Measurements from ENCODE around the gene PAPSS2. TPM values are rescaled to one million over a fixed set of nuclear protein-coding genes. Genes with fewer than 3 reads are reported as not detected.

PAPSS2 gene
- polyA plus RNA-seq, 3 donors, result 44.8 to 49.3 (median 44.8) TPM

DNA sequence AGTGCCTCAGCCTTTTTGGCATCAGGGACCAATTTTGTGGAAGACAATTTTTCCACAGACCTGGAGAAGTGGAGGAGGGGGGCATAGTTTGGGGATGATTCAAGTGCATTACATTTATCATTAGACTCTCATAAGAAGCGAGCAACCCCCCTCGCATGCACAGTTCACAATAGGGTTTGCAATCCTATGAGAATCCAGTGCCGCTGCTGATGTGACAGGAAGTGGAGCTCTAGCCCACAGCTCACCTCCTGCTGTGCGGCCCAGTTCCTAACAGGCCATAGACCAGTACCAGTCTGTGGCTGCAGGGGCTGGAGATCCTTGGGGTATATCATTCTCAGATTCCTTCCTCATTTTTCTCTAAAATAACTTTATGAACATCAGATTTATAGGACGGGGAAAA, 107.6 kb downstream of the PAPSS2 start:
- DNase-seq (ENCODE audit: low read depth in 3 of 3, low spot score in 2 of 3), result no peak

DNA sequence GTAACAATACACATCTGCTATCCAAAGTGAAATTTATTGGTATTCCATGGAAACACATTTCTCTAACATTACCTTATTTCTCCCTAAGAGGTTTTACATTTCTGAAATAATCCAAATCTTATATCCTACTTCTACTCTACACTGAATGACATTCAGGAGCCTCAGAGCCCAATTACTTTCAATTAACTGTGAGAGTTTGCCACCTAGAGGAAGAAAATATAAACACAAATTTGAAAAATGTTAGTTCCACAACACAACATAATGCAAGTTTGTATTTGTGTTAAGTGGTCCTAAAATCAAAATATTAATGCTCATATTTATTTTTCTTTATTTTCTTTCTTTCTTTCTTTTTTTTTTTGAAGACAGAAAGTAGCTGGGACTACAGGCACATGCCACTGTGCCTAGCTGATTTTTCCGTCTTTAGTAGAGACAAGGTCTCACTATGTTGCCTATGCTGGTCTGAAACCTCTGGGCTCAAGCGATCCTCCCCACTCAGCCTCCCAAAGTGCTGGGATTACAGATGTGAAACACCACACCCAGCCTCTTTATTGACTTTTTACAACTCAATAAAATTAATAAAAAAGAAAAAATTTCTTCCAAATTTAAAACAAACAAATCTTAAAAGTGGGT, 112.3 kb downstream of the PAPSS2 start:
- DNase-seq (ENCODE audit: low read depth in 3 of 3, low spot score in 2 of 3), result no peak

DNA sequence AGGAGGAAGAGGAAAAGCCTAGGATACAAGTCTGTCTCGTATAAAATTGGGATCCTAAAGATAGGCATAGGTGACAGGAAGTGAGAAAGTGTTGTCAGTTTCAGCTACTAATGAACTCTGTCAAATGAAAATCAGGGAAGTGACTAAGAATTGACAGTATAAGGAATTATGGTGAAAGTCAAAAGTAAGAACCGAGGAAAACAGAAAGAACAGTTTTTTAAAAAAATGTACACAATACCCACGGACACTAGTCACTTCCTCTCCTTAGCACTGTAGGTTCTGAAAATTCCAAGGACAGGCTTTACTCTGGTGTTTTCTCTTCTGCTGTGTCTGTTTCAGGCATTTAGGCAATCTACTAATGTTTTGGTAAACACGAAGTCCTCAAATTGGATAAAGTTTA, 116.1 kb downstream of the PAPSS2 start:
- DNase-seq (ENCODE audit: low read depth in 3 of 3, low spot score in 2 of 3), result no peak

DNA sequence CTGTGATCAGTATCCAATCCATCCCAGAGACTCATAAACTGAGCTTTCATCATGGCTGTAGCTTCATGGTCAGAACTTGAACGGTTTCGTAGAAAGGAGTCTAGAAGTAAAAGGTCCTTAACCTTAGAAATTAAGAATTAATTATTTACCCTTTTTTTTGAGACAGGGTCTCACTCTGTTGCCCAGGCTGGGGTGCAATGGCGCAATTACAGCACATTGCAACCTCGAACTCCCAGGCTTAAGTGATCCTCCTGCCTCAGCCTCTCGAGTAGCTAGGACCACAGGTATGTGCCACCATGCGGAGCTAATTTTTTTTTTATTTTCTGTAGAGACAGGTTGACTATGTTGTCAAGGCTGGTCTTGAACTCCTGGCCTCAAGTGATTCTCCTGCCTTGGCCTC, 116.7 kb downstream of the PAPSS2 start:
- no peak for DNase-seq (ENCODE audit: low read depth in 3 of 3, low spot score in 2 of 3)

DNA sequence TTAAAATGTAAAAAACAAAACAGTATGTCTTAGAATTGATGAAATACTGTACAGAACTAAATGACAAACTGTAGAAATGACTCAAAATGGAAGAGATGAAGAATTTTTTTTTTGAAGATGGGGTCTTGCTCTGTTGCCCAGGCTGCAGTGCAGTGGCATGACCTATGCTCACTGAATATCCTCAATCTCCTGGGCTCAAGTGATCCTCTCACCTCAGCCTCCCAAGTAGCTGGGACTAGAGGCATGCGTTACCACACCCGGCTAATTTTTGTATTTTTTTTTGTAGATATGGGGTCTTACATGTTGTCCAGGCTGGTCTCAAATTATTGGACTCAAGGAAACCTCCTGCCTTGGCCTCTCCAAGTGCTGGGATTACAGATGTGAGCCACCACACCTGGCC, 121.9 kb downstream of the PAPSS2 start:
- DNase-seq (ENCODE audit: low read depth in 3 of 3, low spot score in 2 of 3), result no peak

DNA sequence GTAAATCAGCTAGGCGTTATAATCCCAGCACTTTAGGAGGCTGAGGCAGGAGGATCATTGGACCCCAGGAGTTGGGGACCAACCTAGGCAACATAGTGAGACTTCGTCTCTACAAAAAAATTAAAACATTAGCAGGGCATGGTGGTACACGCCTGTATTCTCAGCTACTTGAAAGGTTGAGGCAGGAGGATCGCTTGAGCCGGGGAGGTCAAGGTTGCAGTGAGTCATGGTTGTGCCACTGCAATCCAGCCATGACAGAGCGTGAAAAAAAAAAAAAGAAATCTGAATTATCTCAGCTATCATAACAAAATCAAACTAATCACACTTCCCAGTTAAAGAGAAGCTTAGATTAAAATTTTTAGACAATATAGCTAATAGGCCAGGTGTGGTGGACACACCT, 123.0 kb downstream of the PAPSS2 start:
- DNase-seq (ENCODE audit: low read depth in 3 of 3, low spot score in 2 of 3), result no peak

DNA sequence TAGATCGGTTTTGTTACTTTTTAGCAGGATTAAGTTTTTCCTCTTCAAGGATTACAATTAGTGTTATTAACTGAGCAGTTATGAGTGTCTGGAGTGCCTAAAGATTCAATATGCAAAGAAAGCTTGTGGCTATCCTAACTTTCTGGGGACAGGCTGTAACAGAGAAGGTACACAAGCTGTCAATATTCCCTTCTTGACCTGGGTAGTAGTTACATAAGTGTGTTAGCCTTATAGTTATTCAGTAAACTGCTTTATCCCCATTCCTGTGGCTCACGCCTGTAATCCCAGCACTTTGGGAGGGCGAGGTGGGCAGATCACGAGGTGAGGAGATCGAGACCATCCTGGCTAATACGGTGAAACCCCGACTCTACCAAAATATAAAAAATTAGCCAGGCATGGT, 126.7 kb downstream of the PAPSS2 start:
- DNase-seq (ENCODE audit: low read depth in 3 of 3, low spot score in 2 of 3), result no peak

DNA sequence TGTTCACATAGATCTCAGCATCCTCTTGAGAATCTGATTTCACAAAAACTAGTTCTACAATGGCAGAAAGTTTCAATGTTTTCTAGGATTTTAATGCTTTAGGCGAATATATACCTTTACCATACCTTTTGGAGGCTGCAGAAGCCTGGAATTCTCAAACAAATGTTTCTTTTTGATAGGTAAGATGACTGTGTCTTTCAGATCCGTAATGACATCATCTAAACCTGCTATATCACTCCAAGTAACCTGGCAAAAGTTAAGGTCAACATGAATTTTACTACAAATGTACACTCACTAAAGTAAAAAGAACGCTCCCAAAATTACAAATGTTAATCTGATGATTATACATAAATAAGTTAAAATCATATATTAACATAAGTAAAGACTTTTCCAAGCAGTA, 130.5 kb downstream of the PAPSS2 start:
- DNase-seq (ENCODE audit: low read depth in 3 of 3, low spot score in 2 of 3), result no peak

DNA sequence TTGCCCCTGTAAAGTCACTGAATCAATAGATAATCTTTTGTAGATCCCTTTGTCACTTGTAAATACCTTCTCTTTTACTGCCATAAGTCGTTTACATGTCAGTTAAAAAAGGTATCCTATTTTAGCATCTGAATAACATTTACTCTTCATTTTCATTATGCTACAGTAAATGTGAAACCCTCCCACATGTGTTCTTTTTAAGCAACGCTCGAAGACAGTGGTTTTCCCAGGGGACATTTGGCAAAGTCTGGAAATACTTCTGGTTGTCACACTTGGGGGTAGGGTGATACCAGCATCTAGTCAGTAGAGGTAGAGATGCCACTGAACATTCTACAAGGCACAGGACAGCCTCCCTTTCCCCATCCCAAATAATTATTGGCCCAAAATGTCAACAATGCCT, 134.6 kb downstream of the PAPSS2 start:
- no peak for DNase-seq (ENCODE audit: low read depth in 3 of 3, low spot score in 2 of 3)

Other genes with a start within 250 kb of the PAPSS2 start
- gene MINPP1, start 155.0 kb upstream of the PAPSS2 start, polyA plus RNA-seq (ENCODE audit: insufficient read length in 3 of 3), result 10 to 100 TPM; 45.9 to 48.9 (median 47.0) TPM
- gene ATAD1, start 158.3 kb downstream of the PAPSS2 start, polyA plus RNA-seq (ENCODE audit: insufficient read length in 3 of 3), result 10 to 100 TPM; 65.8 to 68.8 (median 66.1) TPM
- 1 to 10 TPM; 1.5 to 1.8 (median 1.7) TPM for gene KLLN, start 203.7 kb downstream of the PAPSS2 start, polyA plus RNA-seq (ENCODE audit: insufficient read length in 3 of 3)
- gene PTEN, start 203.7 kb downstream of the PAPSS2 start, polyA plus RNA-seq (ENCODE audit: insufficient read length in 3 of 3), result 10 to 100 TPM; 75.4 to 85.9 (median 80.2) TPM

Measured in right renal cortex interstitium (tissue), 3 donors.